ENCODE data around the gene MAP1S.

DNA sequence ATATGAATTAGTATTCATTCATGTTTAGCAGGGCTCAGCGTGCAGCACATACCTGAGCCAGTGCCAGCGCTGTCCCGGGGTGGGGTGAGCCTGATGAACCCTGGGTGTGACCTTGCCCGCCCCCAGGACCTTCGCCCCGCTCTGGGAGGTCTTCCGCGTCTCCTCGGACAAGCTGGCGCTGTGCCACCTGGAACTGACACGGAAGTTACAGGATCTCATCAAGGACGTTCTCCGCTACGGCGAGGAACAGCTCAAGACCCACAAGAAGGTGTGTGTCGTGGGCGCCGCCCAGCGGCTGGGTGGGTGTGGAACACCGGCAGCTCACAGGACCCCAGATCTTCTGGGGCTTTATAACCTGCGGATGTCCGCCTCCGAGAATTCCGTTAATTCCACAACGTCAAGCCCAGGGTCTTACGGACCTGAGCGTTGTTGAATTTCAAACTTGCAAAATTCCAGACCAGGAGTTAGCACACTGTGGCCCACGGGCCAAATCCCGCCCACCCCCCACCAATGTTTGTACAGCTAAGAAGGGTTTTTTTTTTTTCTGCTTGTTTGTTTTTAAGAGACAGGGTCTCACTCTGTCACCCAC is 47.4 kb downstream of the MAP1S start:
- TF ChIP-seq, protein P1, sequence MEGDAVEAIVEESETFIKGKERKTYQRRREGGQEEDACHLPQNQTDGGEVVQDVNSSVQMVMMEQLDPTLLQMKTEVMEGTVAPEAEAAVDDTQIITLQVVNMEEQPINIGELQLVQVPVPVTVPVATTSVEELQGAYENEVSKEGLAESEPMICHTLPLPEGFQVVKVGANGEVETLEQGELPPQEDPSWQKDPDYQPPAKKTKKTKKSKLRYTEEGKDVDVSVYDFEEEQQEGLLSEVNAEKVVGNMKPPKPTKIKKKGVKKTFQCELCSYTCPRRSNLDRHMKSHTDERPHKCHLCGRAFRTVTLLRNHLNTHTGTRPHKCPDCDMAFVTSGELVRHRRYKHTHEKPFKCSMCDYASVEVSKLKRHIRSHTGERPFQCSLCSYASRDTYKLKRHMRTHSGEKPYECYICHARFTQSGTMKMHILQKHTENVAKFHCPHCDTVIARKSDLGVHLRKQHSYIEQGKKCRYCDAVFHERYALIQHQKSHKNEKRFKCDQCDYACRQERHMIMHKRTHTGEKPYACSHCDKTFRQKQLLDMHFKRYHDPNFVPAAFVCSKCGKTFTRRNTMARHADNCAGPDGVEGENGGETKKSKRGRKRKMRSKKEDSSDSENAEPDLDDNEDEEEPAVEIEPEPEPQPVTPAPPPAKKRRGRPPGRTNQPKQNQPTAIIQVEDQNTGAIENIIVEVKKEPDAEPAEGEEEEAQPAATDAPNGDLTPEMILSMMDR (IDR thresholded peaks at IDR 0.05; ENCODE audit: borderline replicate concordance, extremely low read depth, low read length, poor library complexity, severe bottlenecking), result no peak
- TF ChIP-seq EZH2 (IDR thresholded peaks at IDR 0.05; ENCODE audit: borderline replicate concordance, low read depth, low read length, severe bottlenecking), result no peak

Measured in DND-41 (cell line).